Measurements from ENCODE around the gene THUMPD3.

The THUMPD3 gene

GRCh38 chr3:9362731-9363530, at the start of gene THUMPD3:
THUMPD3 (plus strand) TSS chr3:9363054; CDS start chr3:9365069, 2,015 bp downstream.
- peak; percentile 91 to 93 for DNase-seq (ENCODE audit: extremely low read depth in 1 of 2, low read depth in 1 of 2)

- no peak for DNase-seq (ENCODE audit: extremely low read depth in 1 of 2, low read depth in 1 of 2)
Measured at GRCh38 chr3:9314796-9315195, 48.1 kb upstream of the THUMPD3 start.

GRCh38 chr3:9316881-9317361, 45.9 kb upstream of the THUMPD3 start:
- no peak for DNase-seq (ENCODE audit: extremely low read depth in 1 of 2, low read depth in 1 of 2)

- DNase-seq (ENCODE audit: extremely low read depth in 1 of 2, low read depth in 1 of 2), result no peak
Measured at GRCh38 chr3:9322780-9323179, 40.1 kb upstream of the THUMPD3 start.

GRCh38 chr3:9324944-9325343, 37.9 kb upstream of the THUMPD3 start:
- no peak for DNase-seq (ENCODE audit: extremely low read depth in 1 of 2, low read depth in 1 of 2)

GRCh38 chr3:9327578-9327977, 35.3 kb upstream of the THUMPD3 start:
- DNase-seq (ENCODE audit: extremely low read depth in 1 of 2, low read depth in 1 of 2), result no peak

- DNase-seq (ENCODE audit: extremely low read depth in 1 of 2, low read depth in 1 of 2), result no peak
Measured at GRCh38 chr3:9330166-9330703, 32.6 kb upstream of the THUMPD3 start.

GRCh38 chr3:9331171-9331570, 31.7 kb upstream of the THUMPD3 start:
- DNase-seq (ENCODE audit: extremely low read depth in 1 of 2, low read depth in 1 of 2), result no peak

- no peak for DNase-seq (ENCODE audit: extremely low read depth in 1 of 2, low read depth in 1 of 2)
Measured at GRCh38 chr3:9332250-9333030, 30.4 kb upstream of the THUMPD3 start.

GRCh38 chr3:9339761-9340471, 22.9 kb upstream of the THUMPD3 start:
- no peak for DNase-seq (ENCODE audit: extremely low read depth in 1 of 2, low read depth in 1 of 2)

GRCh38 chr3:9340472-9340902, 22.4 kb upstream of the THUMPD3 start:
- DNase-seq (ENCODE audit: extremely low read depth in 1 of 2, low read depth in 1 of 2), result no peak

GRCh38 chr3:9342696-9343095, 20.2 kb upstream of the THUMPD3 start:
- DNase-seq (ENCODE audit: extremely low read depth in 1 of 2, low read depth in 1 of 2), result no peak

GRCh38 chr3:9343115-9343514, 19.7 kb upstream of the THUMPD3 start:
- DNase-seq (ENCODE audit: extremely low read depth in 1 of 2, low read depth in 1 of 2), result no peak

GRCh38 chr3:9345041-9345440, 17.8 kb upstream of the THUMPD3 start:
- no peak for DNase-seq (ENCODE audit: extremely low read depth in 1 of 2, low read depth in 1 of 2)

GRCh38 chr3:9346141-9346540, 16.7 kb upstream of the THUMPD3 start:
- DNase-seq (ENCODE audit: extremely low read depth in 1 of 2, low read depth in 1 of 2), result no peak

- DNase-seq (ENCODE audit: extremely low read depth in 1 of 2, low read depth in 1 of 2), result no peak
Measured at GRCh38 chr3:9347081-9347480, 15.8 kb upstream of the THUMPD3 start.

GRCh38 chr3:9347887-9348286, 15.0 kb upstream of the THUMPD3 start:
- no peak for DNase-seq (ENCODE audit: extremely low read depth in 1 of 2, low read depth in 1 of 2)

GRCh38 chr3:9349321-9350117, 13.3 kb upstream of the THUMPD3 start:
- DNase-seq (ENCODE audit: extremely low read depth in 1 of 2, low read depth in 1 of 2), result no peak

GRCh38 chr3:9351709-9352126, 11.1 kb upstream of the THUMPD3 start:
- no peak for DNase-seq (ENCODE audit: extremely low read depth in 1 of 2, low read depth in 1 of 2)
